Calu3 (cell line): Measurements from ENCODE around the gene MGAT3. TPM values are rescaled to one million over a fixed set of nuclear protein-coding genes. Genes with fewer than 3 reads are reported as not detected.
"Not testable (repeated sequence)": the region's sequence is repeated elsewhere in the genome, so short reads cannot be mapped to it uniquely, and the experiment has no call there.

Experiments
- BruUV-seq: library from RNA; stranded (reverse); fragments of 400-500 nt; replicated peaks from 2 replicates; lab custom pipeline; 2021; lab: Mats Ljungman, UMichigan
- CTCF ChIA-PET: fragments of 300-600 bp; sonication (Branson Sonifier 250); formaldehyde crosslinking; loops from one replicate; lab custom pipeline; 2022; ENCODE audit warnings: antibody characterized with exemption; lab: Charles Lee
- DNase-seq: peaks from one replicate; pipeline ENCODE4 v3.0.0; 2022
- H3K27ac Mint-ChIP-seq: one replicate; pipeline ENCODE4 v1.8.0; 2022; ENCODE audit warnings: mixed read lengths; ENCODE audit not compliant: unreplicated experiment
- H3K27me3 Mint-ChIP-seq: one replicate; pipeline ENCODE4 v1.8.0; 2022; ENCODE audit warnings: mixed read lengths; ENCODE audit not compliant: unreplicated experiment
- H3K36me3 Mint-ChIP-seq: one replicate; pipeline ENCODE4 v1.8.0; 2022; ENCODE audit warnings: mild to moderate bottlenecking, moderate library complexity, mixed read lengths; ENCODE audit not compliant: insufficient read depth, unreplicated experiment
- H3K4me1 Mint-ChIP-seq: one replicate; pipeline ENCODE4 v1.8.0; 2022; ENCODE audit warnings: mild to moderate bottlenecking, low read depth, mixed read lengths; ENCODE audit not compliant: unreplicated experiment
- H3K4me3 Mint-ChIP-seq: one replicate; pipeline ENCODE4 v1.8.0; 2022; ENCODE audit warnings: mild to moderate bottlenecking, low read depth, moderate library complexity, mixed read lengths; ENCODE audit not compliant: unreplicated experiment
- H3K9me3 Mint-ChIP-seq: one replicate; pipeline ENCODE4 v1.8.0; 2022; ENCODE audit warnings: low read depth, mixed read lengths; ENCODE audit not compliant: unreplicated experiment
- intact Hi-C: fragments of 100-400 bp; cut with micrococcal nuclease; formaldehyde crosslinking; loops from one replicate; pipeline ENCODE4 v1.10.0; 2022; ENCODE audit not compliant: unreplicated experiment
- total RNA-seq: library from RNA; stranded (reverse); gene quantifications from 2 replicates; pipeline ENCODE4 v1.2.3, GENCODE V29; 2022
- TF ChIP-seq, protein P1 (sequence below): fragments of 200-600 bp; IDR thresholded peaks from one replicate; pipeline ENCODE4 v1.8.0; 2022; ENCODE audit warnings: antibody characterized with exemption; ENCODE audit not compliant: unreplicated experiment

The MGAT3 gene
- total RNA-seq, 1 experiment from 2014 or later = 33.0 TPM

- CTCF ChIA-PET = interaction anchor here (1.9 to 2.1 kb wide), 2 partner anchors 11 to 16 kb away, joined by 5 to 6 read pairs; partner anchors contain the start of gene MIEF1
- H3K9me3 Mint-ChIP-seq = no peaks in the 10 kb centered on the region
- peak overlapping the region; percentile 98 for H3K27ac Mint-ChIP-seq
- peaks cover 12% of the 10 kb centered on the region for H3K4me1 Mint-ChIP-seq
- no TSS peak for BruUV-seq
- no peaks in the 10 kb centered on the region for H3K27me3 Mint-ChIP-seq
- H3K4me3 Mint-ChIP-seq = peak overlapping the region; percentile 94
- H3K36me3 Mint-ChIP-seq = peaks cover 90% of the 10 kb centered on the region
- DNase-seq = no peak
- intact Hi-C loops = no loop called here
- TF ChIP-seq, protein P1, sequence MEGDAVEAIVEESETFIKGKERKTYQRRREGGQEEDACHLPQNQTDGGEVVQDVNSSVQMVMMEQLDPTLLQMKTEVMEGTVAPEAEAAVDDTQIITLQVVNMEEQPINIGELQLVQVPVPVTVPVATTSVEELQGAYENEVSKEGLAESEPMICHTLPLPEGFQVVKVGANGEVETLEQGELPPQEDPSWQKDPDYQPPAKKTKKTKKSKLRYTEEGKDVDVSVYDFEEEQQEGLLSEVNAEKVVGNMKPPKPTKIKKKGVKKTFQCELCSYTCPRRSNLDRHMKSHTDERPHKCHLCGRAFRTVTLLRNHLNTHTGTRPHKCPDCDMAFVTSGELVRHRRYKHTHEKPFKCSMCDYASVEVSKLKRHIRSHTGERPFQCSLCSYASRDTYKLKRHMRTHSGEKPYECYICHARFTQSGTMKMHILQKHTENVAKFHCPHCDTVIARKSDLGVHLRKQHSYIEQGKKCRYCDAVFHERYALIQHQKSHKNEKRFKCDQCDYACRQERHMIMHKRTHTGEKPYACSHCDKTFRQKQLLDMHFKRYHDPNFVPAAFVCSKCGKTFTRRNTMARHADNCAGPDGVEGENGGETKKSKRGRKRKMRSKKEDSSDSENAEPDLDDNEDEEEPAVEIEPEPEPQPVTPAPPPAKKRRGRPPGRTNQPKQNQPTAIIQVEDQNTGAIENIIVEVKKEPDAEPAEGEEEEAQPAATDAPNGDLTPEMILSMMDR = no peak
These were observed 61.5 kb downstream of the MGAT3 start for GRCh38 chr22:39518144-39518786.

DNA sequence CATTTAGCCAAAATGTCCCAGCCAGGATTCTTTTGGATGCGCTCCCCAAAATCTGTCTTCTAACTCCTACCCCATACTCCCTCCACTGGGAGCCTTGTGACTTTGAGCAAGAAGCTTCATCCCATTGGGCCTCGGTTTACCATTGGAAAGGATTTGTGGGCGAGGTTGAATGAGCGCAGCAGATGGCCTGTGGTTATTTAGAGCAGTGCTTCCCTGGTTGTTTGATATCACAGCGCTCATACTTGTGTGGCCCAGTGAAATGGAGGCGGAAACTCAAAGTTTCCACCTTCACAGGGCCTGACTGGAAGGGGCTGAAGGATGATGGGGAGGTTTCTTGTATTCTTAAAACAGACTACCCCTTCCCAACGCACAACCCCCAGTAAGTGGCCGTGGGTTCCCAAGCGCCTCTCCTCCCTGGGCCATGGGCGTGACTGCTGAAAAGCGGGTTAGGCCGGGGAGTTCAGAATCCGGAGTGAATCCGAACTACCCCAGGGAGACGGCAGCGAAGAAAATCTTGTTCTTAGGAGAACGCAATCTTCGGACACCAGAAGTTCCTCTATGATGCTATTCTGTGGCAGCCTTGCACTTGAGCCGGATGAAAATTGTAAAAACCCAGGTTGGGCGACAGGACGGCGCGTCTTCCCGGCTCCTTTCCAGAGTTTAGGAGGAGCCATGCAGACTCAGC lies 62.3 kb downstream of the MGAT3 start:
- no peak for DNase-seq
- peak overlapping the region; percentile 98 for H3K27ac Mint-ChIP-seq
- H3K27me3 Mint-ChIP-seq = no peaks in the 10 kb centered on the region
- intact Hi-C loops = no loop called here
- TF ChIP-seq, protein P1 = no peak
- peak overlapping the region; percentile 94 for H3K4me3 Mint-ChIP-seq
- no peaks in the 10 kb centered on the region for H3K9me3 Mint-ChIP-seq
- CTCF ChIA-PET = interaction anchor here (0.6 to 2.1 kb wide), 5 partner anchors 10 to 1862 kb away, joined by 4 to 13 read pairs (median 5); partner anchors contain the start of genes MIEF1 and TAB1
- TSS peak; percentile 87 for BruUV-seq
- H3K36me3 Mint-ChIP-seq = peaks cover 90% of the 10 kb centered on the region
- H3K4me1 Mint-ChIP-seq = peaks cover 12% of the 10 kb centered on the region

DNA sequence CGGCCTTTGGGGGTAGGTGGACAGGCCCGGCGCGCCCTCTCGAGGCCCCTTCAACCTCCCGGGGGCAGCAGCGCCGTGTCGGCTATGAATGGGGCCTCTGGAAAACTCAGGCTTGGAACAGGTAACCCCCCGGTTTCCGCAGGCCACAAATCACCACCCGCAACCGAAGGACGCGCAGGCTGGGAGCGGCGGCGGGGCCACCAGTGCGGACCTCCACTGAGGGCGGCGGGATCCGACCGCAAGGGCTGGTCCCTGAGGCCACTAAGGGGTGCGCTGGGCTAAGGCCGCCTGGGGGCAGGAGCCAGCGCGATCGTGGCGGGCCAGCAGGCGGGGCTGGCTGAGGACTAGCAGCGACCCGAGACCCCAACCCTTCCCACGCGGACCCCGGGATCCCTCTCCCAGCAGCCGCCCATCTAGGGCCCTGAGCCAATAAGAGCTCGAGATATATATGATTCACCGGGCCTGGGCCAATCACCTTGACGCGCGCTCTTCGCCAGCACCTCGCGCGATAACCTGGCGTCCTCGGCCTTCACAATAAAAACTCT lies 62.9 kb downstream of the MGAT3 start:
- peaks cover 90% of the 10 kb centered on the region for H3K36me3 Mint-ChIP-seq
- H3K27ac Mint-ChIP-seq = peak overlapping the region; percentile 98
- H3K4me1 Mint-ChIP-seq = peaks cover 12% of the 10 kb centered on the region
- no TSS peak for BruUV-seq
- peak; percentile 97 for DNase-seq
- no peaks in the 10 kb centered on the region for H3K27me3 Mint-ChIP-seq
- CTCF ChIA-PET = interaction anchor here (0.6 to 1.2 kb wide), 6 partner anchors 9 to 1862 kb away, joined by 3 to 13 read pairs (median 4); partner anchors contain the start of genes MIEF1 and TAB1
- H3K4me3 Mint-ChIP-seq = peak overlapping the region; percentile 94
- H3K9me3 Mint-ChIP-seq = no peaks in the 10 kb centered on the region
- TF ChIP-seq, protein P1 = no peak
- intact Hi-C loops = loop anchor here (10.0 kb wide), 1 partner anchor 205 kb away; the partner anchor contains the start of gene RPL3

GRCh38 chr22:39520226-39521105 lies 63.7 kb downstream of the MGAT3 start, which contains the start of gene ATF4:
TSS of gene ATF4 (plus strand) at chr22:39520562. CDS start at chr22:39521446, 884 bp downstream.
- DNase-seq = peak; percentile 89
- CTCF ChIA-PET = interaction anchor here (0.6 to 1.2 kb wide), 5 partner anchors 8 to 1403 kb away, joined by 3 to 13 read pairs (median 4); partner anchors contain the start of genes MIEF1 and TAB1
- TF ChIP-seq, protein P1 = no peak
- H3K36me3 Mint-ChIP-seq = peaks cover 90% of the 10 kb centered on the region
- peak within 1 kb of the TSS; percentile 94 for H3K4me3 Mint-ChIP-seq
- no TSS peak for BruUV-seq
- no peaks in the 10 kb centered on the region for H3K9me3 Mint-ChIP-seq
- no peaks in the 10 kb centered on the region for H3K27me3 Mint-ChIP-seq
- peak within 1 kb of the TSS; percentile 98 for H3K27ac Mint-ChIP-seq
- H3K4me1 Mint-ChIP-seq = peaks cover 19% of the 10 kb centered on the region
- intact Hi-C loops = loop anchor here (10.0 kb wide), 1 partner anchor 206 kb away; the partner anchor contains the start of gene RPL3

GRCh38 chr22:39521106-39521885 lies 64.5 kb downstream of the MGAT3 start:
- peak overlapping the region; percentile 98 for H3K27ac Mint-ChIP-seq
- peak overlapping the region; percentile 94 for H3K4me3 Mint-ChIP-seq
- intact Hi-C loops = loop anchor here (10.0 kb wide), 1 partner anchor 206 kb away; the partner anchor contains the start of gene RPL3
- peaks cover 24% of the 10 kb centered on the region for H3K4me1 Mint-ChIP-seq
- TSS peak; percentile 78 for BruUV-seq
- DNase-seq, CTCF ChIA-PET, H3K9me3 Mint-ChIP-seq, H3K27me3 Mint-ChIP-seq: not testable (repeated sequence)
- H3K36me3 Mint-ChIP-seq = peaks cover 90% of the 10 kb centered on the region
